Stimulated activated CD4-positive, alpha-beta T cell treated with anti-CD3 and anti-CD28 coated beads, Interleukin-15, amount 100 ng/mL, for 1 hour (primary cell): Measurements from ENCODE around the gene UTF1.

Experiments
- DNase-seq, 2 donors: peaks; one replicate each; pipeline ENCODE4 v3.0.0-alpha.2; 2020; ENCODE audit warnings: low read depth in 1 of 2, low spot score in 1 of 2

Gene UTF1

DNA sequence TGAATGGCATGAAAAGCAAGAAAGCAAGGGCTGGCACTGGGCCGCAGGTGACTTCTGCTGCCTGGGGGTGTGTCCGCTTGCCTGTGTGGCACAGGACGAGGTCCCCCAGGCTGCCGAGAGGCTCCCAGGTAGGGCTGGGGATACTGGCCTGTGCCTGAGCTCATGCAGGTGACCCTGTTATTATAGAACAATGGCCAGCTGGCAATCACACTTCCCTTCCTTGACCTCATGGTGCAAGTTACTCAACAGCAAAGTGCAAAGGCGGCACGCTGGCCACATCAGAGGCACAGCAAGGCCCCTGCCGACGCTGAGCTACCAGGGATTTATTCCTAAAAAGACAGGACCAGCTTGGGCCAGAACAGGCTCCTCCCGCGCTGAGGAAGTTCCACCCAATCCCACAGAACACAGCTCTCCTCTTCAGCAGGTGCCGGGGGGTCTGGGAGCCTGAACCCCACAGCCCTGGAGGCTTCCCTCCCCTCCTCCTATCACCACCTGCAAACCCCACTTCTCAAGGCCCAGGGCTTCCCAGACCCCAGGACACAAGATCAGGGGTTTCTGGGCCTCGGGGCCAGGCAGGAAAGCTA is 48.1 kb downstream of the UTF1 start:
- no peak for DNase-seq

GRCh38 chr10:133278577-133279265 is 48.7 kb downstream of the UTF1 start:
- no peak for DNase-seq

DNA sequence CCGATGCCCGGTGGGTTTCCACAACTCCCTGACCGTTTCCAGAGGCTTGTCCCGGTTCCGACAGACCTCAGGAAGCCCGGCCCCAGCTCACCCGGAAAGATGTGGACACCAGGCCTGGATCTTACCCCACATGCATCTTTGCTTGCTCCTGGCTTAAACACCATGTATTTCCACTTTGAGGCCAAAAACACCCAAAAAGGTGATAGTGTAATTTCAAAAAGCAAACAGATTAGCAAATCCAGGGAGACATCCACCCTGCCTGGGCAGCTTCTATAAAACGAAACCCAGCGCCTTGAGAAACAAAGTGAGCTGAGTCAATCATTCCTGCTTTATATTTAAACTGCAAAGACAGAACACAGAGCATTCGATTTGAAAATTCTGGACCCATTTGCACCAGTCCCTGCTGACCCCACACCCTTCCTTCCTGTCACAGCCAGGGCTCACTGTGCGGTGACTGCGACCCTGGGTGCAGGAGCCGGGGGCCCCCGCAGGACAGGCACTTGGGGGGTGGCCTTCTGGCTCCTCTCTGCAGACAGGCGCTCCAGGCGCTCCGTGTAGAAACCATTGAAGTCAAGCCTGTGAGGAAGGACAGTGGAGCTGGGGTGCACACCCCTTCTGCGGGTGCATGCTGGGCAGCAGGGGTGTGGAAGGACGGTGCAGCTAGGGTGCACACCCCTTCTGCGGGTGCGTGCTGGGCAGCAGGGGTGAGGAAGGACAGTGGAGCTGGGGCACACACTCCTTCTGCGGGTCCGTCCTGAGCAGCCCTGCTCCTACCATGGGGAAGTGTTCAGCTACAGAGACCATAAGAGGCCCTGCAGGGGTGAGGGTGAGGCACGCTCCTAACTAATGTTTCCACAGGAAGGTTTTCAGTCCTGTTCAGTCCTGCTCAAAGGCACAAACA is 49.6 kb downstream of the UTF1 start:
- no peak for DNase-seq

- DNase-seq, result no peak
These were observed 50.5 kb downstream of the UTF1 start for GRCh38 chr10:133280391-133281059.

GRCh38 chr10:133281084-133281483 is 51.1 kb downstream of the UTF1 start:
- DNase-seq, result no peak
